DMS53 treated with DMSO at 0.1 percent for 48 hours (cell line): ENCODE measurements around the gene VPS13D.
A peak's percentile ranks its signal among the peaks of the same experiment; 100 is the strongest.

Source experiments
- DNase-seq: peaks from one replicate; lab custom pipeline; 2025; ENCODE audit not compliant: unreplicated experiment; lab: John Stamatoyannopoulos, UW

Gene VPS13D

GRCh38 chr1:12336413-12336812 is 106.6 kb downstream of the VPS13D start:
- no peak for DNase-seq

- no peak for DNase-seq
Observed at GRCh38 chr1:12338017-12338416, 108.2 kb downstream of the VPS13D start.

GRCh38 chr1:12338823-12339222 is 109.0 kb downstream of the VPS13D start:
- no peak for DNase-seq

GRCh38 chr1:12339396-12339795 is 109.6 kb downstream of the VPS13D start:
- DNase-seq: no peak

GRCh38 chr1:12339811-12340543 is 110.1 kb downstream of the VPS13D start:
- DNase-seq: no peak

GRCh38 chr1:12340544-12340930 is 110.7 kb downstream of the VPS13D start:
- DNase-seq: no peak

GRCh38 chr1:12341667-12342066 is 111.8 kb downstream of the VPS13D start:
- DNase-seq: no peak

- DNase-seq: no peak
Observed at GRCh38 chr1:12342401-12343003, 112.7 kb downstream of the VPS13D start.

GRCh38 chr1:12343823-12344487 is 114.1 kb downstream of the VPS13D start:
- no peak for DNase-seq

GRCh38 chr1:12344596-12345349 is 114.9 kb downstream of the VPS13D start:
- DNase-seq: no peak

GRCh38 chr1:12345350-12346217 is 115.8 kb downstream of the VPS13D start:
- no peak for DNase-seq

- DNase-seq: no peak
Observed at GRCh38 chr1:12346483-12347151, 116.8 kb downstream of the VPS13D start.

- DNase-seq: no peak
Observed at GRCh38 chr1:12348113-12348512, 118.3 kb downstream of the VPS13D start.

GRCh38 chr1:12353981-12354380 is 124.2 kb downstream of the VPS13D start:
- DNase-seq: no peak

- DNase-seq: peak; percentile 65
Observed at GRCh38 chr1:12356004-12356890, 126.4 kb downstream of the VPS13D start.

GRCh38 chr1:12358499-12358898 is 128.7 kb downstream of the VPS13D start:
- no peak for DNase-seq

- DNase-seq: no peak
Observed at GRCh38 chr1:12359359-12360133, 129.7 kb downstream of the VPS13D start.

GRCh38 chr1:12368646-12369045 is 138.8 kb downstream of the VPS13D start:
- no peak for DNase-seq
